ENCODE results near the gene TAS2R16.

TAS2R16 gene, protein sequence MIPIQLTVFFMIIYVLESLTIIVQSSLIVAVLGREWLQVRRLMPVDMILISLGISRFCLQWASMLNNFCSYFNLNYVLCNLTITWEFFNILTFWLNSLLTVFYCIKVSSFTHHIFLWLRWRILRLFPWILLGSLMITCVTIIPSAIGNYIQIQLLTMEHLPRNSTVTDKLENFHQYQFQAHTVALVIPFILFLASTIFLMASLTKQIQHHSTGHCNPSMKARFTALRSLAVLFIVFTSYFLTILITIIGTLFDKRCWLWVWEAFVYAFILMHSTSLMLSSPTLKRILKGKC

DNA sequence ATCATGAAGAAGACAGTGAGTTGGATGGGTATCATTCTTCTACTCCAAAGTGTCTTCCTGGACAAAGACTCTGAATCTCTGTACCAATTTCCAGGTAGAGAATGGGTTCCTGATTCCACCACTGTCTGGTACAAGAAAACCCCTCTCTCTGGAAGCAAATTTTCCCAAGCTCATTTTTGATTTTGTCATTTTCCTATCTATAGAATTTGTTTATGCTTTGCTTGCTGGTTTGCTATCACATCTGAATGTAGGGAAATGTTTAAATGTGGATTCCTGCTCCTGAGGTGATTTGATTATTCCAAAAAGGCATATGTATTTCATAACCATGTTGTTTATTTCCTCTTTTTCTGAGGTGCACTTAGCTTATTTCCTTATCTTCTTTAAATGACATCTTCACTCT is at the start of gene TAS2R16:
Gene TAS2R16, minus strand, starts transcription at position 101 of the 400 bp plus-strand sequence. Its CDS starts 66 bp downstream, at position 35.
- DNase-seq (ENCODE audit: low spot score) = no peak

DNA sequence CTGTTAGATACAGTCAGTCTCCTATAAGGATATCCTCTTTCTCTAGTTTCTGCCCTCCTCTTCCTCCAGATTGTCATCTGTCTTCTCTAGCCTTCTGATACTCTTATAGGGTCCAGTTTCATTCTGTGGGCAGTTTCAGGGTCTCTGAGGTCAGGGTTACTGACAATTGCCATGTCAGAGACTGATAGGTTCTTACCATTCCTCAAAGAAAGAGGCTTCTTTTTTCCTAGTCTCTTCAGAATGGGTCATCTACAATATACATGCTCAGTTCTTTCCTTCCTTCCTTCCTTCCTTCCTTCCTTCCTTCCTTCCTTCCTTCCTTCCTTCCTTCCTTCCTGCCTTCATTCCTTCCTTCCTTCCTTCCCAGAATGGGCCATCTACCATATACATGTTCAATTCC is 48.1 kb upstream of the TAS2R16 start:
- no peak for DNase-seq (ENCODE audit: low spot score)

DNA sequence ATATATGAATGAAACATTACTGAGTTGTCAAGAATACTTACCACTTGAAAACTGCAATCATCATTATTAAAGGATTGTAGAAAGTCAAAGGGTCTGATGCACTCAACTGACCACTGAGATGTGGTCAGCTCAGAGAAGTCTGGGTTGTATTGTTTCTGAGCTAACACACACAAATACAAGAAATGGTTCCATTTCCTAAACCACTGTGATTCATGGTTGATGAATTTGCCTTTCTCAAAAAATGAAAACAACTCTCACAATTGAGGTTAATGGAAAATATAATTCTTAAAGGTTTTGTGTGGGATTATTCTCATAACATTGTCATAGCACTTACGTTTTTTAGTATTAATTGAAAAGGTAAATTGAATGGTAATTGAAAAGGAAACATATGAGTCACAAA is 45.6 kb upstream of the TAS2R16 start:
- no peak for DNase-seq (ENCODE audit: low spot score)

DNA sequence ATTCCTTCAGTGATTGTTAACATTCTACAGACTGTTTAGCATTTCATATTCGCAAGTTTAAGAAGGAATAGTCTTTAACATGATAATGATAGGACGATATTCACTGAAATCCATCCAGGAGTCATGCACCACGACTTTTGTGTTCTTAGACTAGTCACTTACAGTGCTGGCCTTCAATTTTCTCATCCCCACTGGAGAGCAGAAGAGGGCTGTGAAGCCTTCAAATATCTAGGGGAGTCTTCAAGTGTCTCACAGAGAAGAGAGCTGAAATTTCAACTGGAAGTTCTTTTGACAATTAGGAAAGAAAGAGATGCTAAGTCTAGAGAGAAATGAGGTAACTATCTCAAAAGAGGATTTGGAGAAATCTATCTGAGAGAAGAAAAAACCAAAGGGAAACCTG is 43.8 kb upstream of the TAS2R16 start:
- DNase-seq (ENCODE audit: low spot score) = no peak

DNA sequence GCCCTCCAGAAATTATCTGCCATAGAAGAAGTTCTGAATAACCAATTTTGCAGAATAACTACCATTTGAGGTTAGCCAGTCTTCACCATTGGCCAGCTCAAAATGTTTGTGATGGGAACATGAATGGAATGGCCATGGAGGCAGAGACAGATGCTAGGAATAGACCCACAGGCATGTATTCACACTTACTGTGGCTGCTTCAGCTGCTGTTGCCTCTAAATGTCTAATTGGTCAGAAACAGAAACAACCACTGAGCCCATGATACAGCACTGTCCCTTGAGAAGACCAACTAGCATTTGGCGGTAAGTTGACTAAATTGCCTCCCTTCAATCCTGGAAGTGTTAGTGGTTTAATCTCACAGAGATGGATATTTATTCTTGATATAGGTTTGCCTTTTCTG is 38.6 kb upstream of the TAS2R16 start:
- no peak for DNase-seq (ENCODE audit: low spot score)

DNA sequence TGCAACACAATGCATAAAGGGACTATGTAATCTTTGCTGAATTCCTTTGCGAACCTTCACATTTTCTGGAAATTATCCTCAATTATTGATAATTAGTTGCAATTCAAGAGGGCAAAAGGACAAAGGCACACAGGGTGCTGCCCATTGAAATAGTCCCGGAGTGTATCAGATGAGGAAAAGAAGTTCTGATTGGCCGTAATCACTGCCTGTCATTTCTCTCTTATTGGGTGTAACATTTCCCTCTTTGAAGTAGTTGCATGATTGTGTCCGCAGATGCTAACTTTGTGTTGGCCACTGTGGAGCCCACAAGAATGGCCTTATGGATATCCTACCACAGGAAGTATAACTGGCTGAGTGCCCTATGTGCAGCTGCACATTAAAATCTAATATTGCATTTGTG is 35.1 kb upstream of the TAS2R16 start:
- DNase-seq (ENCODE audit: low spot score) = no peak

DNA sequence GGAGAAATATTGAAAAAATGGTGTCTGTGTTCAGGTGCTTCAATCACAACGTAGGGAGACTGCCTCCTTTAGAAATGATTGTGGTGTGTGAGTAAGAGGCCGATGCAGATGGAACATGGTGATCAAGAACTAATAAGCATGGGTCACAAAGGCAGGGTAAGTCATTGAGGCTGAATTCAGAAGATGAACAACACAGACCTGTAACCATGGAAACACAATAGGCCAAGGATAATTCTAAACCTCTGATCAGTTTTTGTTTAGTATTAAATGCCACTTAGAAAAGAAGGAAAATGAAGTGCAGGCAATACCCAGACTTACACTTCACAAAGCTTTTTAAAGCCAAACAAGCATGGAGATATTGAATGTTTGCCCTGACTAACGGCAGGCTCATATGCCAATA is 32.8 kb upstream of the TAS2R16 start:
- no peak for DNase-seq (ENCODE audit: low spot score)

DNA sequence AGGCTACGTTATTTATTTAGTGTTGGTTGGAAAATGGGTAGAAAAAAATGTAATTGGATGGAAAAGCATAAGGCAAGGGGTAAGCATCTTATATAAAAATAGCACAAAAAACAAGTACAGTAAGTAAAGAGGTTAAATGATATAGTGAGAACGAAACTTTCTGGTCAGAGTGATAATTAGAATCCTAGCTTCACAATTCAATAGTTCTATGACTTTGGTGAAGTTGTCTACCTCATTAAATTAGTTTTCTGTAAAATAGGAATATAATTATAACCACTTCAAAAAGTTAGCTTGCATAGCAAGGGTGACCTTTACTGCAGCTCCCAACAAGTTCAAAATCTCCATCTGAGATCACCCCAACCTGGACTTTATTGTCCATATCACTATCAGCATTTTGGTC is 30.8 kb upstream of the TAS2R16 start:
- DNase-seq (ENCODE audit: low spot score) = no peak

DNA sequence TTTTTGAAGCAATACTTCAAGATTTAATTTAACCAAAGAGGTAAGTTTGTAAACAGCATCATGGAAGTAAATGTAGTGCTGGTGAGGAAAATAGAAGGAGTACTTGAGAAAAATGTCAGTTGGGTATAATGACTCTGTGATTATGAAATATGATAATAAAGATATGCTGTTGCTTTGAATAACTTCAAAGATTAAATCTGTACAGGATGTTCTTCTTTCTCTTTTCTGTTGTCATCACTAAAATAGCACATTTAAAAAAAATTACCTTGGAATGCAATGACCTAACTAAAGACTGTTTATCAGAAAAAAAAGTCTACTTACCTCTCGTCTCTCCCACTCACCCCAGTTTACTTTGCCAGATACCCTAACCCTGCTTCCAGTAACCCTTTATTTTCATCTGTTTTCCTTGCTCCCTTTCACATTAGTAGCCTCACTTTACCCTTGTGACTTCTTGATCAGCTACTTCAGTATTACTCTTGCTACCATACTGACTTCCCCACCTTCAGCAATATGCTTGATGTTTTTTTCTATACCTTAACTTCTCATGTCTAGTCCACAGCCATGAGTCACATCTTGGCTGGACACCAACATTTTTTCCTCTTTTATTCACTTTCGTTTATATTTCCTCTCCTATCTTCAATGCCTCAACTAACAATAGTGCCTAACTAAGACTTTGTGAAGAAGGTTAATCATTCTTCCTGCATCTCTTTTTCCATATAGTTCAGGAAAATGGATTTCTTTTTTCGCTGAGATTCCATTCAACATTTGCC is 29.7 kb upstream of the TAS2R16 start:
- no peak for DNase-seq (ENCODE audit: low spot score)

DNA sequence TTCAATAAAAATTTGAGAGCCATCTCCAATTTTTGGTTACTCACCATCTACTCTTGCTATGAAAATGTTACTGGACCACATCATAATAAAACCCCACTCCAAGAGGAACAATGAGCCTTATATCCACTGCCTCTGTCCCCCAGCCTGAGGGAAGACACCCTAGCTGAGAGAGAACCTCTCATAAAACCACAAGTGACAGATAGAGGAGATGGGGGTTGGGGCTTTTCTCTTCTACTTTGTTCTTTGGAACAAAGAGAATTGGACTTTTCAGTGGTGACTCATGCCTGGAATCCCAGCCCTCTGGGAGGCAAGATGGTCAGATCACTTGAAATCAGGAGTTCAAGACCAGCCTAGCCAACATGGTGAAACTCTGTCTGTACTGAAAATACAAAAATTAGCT is 27.6 kb upstream of the TAS2R16 start:
- DNase-seq (ENCODE audit: low spot score) = no peak

DNA sequence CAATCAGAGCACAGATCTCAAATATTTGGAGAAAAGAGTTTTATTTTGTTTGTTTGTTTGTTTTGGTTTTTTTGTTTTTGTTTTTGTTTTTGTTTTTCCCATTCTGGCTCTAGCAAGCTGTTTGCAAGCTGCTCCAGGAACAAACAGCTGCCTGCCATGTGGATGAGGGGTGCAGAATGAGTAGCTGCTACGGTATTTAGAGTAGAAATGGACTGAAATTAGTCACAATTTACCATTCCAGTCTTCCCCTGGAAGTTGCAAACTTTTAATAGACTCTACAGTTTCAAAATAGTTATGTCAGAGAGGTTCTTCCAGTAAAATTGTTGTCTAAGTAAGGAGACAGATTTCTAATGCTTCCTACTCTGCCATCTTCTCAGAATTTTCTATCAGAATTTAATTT is 27.1 kb upstream of the TAS2R16 start:
- DNase-seq (ENCODE audit: low spot score) = no peak

DNA sequence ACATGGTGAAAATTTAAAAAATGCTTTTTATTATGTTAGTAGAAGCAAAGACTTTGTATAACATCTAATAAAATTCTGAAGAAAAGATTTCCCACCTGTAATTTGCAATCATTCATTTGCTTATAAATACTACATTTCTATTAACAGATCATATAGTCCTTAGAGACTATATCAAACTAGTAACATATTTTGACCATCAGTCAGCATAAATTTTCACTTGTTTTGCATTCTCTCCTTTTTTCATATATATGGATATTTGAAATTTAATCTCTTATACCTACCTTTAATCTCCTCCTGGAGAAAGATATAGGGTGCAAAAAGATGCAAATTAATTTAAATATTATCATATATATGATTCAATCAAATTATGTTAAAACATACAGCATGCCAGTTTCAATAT is 16.9 kb upstream of the TAS2R16 start:
- no peak for DNase-seq (ENCODE audit: low spot score)

DNA sequence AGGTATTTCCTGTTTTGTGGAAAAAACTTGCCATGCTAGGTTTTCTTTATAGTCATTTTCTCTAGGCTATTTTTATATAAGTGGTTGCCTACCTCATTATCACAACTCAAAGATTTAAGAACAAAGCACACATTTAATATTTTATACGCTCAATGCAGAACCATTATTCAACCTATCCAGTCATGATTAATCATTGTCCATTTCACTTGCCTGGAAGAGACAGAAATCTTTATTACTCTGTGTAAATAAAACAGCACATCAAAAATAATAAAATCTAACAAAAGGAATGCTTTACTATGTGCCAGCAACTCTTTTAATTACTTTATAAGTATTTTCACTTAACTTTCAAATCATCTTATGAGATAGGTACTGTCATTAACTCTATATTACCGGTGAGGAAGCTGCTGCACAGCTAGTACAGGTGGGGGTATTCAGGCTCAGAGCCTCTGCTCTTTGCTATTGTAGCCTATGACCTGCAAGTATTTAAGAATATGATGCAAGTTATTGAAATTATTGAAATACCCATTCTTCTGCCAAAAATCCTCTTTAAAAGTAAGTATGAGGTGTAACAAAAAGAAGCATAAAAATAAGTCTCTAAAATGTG is 16.4 kb upstream of the TAS2R16 start:
- no peak for DNase-seq (ENCODE audit: low spot score)

DNA sequence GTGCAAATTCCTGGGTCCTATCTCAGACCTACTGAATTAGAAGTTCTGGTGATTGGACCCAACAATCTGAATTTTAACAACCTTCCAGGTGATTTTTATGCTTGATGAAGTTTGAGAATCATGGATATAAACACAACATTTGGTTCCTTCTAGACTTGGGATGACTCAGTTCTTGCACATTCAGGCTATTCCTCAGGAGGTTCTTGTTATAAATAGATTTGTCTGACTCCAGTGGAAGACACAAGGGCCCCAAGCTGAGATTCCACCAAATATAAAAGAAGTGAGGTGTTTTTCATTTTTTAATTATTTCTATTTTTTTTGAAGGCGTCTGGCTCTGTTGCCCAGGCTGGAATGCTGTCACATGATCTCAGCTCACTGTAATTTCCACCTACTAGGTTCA is 9.4 kb upstream of the TAS2R16 start:
- DNase-seq (ENCODE audit: low spot score) = no peak

DNA sequence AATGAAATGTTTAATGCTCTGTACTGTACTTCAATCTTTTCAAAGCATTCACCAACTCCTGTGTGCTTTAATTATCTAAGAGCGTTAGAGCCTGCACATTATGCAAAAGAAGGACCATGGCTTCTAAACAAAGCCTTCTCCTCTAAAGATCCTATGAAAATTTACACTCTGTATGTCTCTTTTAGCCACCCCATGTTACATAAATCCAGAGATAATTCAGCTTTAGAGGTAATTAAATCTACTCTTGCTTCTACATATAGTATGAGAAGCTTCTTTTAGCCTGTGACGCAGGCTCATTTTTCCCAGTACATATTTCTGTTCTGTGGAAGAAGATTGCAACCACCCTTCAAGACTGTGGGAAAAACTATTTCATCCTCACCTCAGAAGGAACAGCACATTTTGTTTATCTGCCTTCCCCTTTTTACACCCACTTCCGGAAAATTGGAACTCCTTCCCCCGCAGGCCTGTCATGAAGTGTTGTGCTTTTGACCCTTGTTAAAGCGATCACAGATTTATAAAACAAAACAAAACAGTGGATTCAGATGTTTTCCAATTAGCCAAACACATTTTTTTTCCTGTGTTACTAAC is 8.1 kb upstream of the TAS2R16 start:
- DNase-seq (ENCODE audit: low spot score) = no peak

DNA sequence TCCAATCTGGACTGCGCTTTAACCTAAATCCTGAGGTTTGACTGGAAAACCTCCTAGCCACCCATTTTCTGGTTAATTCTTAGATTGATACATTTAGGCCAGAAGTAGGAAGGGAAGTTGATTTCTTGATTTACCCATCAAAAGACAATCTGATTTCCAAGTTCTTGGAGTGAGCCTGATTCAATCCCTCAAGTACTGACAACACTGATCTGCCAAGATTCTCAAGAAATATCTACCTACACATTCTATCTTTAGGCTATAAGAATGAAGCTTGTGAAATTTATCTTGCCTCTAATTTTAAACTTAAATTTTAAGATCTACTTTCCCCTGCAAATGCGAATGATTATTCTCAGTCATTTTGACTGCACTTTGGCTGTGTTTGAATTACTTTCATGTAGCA is 5.9 kb downstream of the TAS2R16 start:
- no peak for DNase-seq (ENCODE audit: low spot score)

DNA sequence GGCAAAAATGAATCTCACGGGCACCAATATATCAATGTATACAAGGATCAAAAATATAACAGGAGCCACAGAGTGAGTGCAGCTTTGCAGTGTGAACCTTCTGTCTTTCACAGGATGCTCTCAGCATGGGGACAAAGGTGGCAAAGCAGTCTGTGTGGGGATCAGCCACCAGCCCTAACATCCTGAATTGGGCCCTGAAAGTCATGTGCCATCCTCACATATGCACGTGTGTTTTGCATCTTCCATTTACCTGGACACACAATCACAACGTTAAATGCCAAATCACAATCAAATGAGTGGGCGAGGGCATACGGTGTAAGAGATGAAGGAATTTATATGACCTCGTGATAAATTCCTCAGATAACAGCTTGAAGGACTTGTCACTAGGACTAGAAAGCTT is 6.5 kb downstream of the TAS2R16 start:
- DNase-seq (ENCODE audit: low spot score) = no peak

DNA sequence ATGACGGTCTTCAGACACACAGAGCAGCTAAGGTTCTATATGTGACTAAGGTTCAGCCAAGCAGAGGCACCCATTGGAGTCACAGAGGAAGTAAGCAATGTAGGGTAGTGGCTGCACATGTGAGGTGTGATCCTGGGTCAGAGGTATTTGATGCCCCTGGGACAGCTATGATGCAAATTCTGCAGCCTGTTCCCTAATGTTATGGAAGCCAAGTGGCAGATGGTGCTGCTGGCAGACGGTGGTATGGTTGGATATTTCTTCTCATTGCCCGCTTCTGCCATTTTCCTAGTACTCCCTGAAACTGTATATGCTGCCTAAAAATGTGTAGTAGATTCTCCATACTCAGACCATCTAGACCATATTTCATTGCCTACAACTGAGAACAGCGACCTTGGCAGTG is 7.2 kb downstream of the TAS2R16 start:
- DNase-seq (ENCODE audit: low spot score) = no peak

DNA sequence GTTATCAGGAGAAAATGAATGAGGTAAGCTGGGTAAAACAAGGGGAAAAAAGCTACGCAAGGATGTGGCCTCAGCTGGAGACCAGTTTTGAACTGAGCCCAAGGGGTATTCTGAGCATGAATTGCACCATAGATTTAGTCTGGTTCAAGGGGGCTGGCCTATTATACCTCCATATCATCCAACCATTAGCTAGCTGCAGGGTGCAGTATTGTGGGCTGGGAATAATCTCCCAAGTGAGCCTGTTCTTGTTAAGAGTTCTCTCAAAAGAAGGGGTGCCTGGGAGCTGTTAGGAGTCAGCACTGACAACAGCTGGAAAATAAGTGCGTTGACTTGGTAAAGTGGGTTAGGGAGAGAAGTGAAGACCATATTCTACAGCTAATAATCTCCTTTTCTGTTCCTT is 8.0 kb downstream of the TAS2R16 start:
- DNase-seq (ENCODE audit: low spot score) = no peak

DNA sequence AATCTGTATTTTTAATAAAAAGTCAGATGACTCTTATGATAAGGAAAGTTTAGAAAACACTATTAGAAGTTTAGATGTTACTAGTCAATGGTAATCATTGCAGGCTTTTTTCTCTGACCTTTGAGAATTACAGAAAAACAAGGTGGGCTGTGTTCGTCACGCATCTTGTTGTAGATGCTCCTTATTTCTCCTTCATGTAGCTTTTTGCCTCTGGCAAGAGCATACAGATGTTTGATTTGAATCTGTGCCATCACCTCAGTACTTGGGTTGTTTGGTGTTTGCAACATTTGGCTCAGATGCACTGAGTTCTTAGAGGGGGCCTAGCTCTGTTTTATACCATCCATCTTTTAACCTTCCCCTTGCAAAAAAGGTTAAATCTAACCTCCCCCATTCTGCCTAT is 11.5 kb downstream of the TAS2R16 start:
- no peak for DNase-seq (ENCODE audit: low spot score)

DNA sequence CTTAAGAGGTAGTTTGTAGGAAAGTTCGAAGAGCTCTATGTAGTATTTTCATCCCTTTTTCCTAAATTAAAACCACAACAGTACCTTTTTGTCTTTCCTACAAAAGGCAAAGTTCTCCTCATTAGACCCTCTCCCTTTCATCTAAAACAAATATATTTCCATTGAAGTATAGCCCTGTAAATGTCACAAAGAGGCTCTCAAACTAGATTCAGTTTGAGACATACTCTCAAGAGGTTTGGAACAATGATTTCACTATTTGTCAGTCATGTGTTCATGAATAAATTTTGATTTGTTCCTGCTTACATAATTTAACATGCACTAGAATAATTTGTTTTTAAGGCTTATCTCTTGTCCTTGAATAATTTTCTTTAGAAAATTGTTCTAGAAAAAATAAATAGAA is 12.2 kb downstream of the TAS2R16 start:
- DNase-seq (ENCODE audit: low spot score) = no peak

DNA sequence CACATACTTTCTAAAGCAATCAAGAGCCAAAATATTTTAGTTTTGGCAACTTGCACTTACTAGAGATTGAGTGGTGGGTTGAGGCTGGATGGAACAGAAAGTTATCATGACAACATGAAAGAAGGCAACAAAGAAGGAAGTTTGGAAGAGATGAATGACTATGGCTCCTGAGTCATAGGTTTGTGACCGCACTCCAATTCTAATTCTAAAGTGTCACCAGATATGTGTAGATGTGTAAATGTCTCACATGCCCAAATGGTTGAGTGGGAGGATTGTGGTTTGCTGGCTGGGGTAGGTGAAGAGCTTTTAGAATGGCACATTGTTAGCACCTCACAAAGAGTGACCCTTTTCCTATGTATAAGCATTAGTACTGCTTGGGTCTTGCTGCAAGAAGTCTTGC is 20.2 kb downstream of the TAS2R16 start:
- no peak for DNase-seq (ENCODE audit: low spot score)

DNA sequence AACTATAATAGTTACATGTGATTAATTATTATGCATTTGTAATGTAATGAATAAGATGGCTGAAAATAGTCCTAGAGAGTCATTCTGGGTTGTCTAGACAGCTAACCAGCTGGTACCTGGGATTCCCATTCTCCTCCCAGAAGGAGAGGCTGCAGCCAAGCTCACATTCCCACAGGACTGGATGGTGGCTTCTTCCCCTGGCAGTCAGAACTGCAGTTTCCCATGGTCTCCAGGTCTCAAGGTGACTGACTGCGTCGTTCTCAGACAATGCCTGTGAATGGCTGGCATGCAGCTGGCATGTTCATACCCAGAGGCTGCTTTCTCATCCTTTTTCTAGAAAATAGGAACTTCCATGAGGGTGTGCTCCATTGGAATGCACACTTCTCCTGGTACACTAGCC is 21.3 kb downstream of the TAS2R16 start:
- no peak for DNase-seq (ENCODE audit: low spot score)

All from iPS-NIHi11 (cell line).